Sigmoid colon (tissue), 7 donors: ENCODE measurements around the gene COL9A3. TPM values are rescaled to one million over a fixed set of nuclear protein-coding genes. Genes with fewer than 3 reads are reported as not detected.
A peak's percentile ranks its signal among the peaks of the same experiment; 100 is the strongest.

Experiments used
- DNase-seq: peaks from one replicate; pipeline ENCODE4 v3.0.0-alpha.2; 2019
- H3K27ac ChIP-seq, 4 donors: fragments of 200-600 bp; sonication (generic); one replicate each; pipeline ENCODE4 v1.5.1; 2016 to 2019; ENCODE audit warnings: mild to moderate bottlenecking in 1 of 4
- H3K27me3 ChIP-seq, 3 donors: fragments of 200-600 bp; sonication (generic); one replicate each; pipeline ENCODE4 v1.5.1; 2019; ENCODE audit warnings: mild to moderate bottlenecking in 1 of 3
- H3K36me3 ChIP-seq, 4 donors: fragments of 200-600 bp; sonication (generic); one replicate each; pipeline ENCODE4 v1.5.1; 2016 to 2019
- H3K4me1 ChIP-seq, 4 donors: fragments of 200-600 bp; sonication (generic); one replicate each; pipeline ENCODE4 v1.5.1; 2017 to 2019
- H3K4me3 ChIP-seq, 4 donors: fragments of 200-600 bp; sonication (generic); one replicate each; pipeline ENCODE4 v1.5.1; 2017 to 2019; ENCODE audit warnings: mild to moderate bottlenecking in 2 of 4, moderate library complexity in 1 of 4
- H3K9me3 ChIP-seq, 4 donors: fragments of 200-600 bp in 3 of 4; sonication (generic) in 3 of 4; one replicate each; pipeline versions ENCODE4 v1.5.1 to v1.6.1; 2013 to 2019
- EP300 ChIP-seq, 4 donors: sonication (generic); formaldehyde crosslinking; IDR thresholded peaks; one replicate each; pipeline ENCODE4 v1.6.1; 2017; ENCODE audit warnings: antibody characterized with exemption in 4 of 4
- POLR2A ChIP-seq, 2 donors: fragments of 450-650 bp; IDR thresholded peaks; one replicate each; pipeline ENCODE4 v1.6.1; 2016; ENCODE audit warnings: antibody characterized with exemption in 2 of 2, mild to moderate bottlenecking in 2 of 2, moderate library complexity in 2 of 2
- POLR2AphosphoS5 ChIP-seq, 4 donors: sonication (generic); formaldehyde crosslinking; IDR thresholded peaks; one replicate each; pipeline ENCODE4 v1.6.1; 2017; ENCODE audit warnings: antibody characterized with exemption in 4 of 4
- WGBS, 2 donors: extraction: QIAGEN DNeasy Blood & Tissue Kit; methylation state at CpG; one replicate each; pipeline ENCODE4 v1.1.7; 2013; 5-methylcytosine and 5-hydroxymethylcytosine counted together
- intact Hi-C: fragments of 100-400 bp; cut with DNase I; formaldehyde crosslinking; loops from one replicate; pipeline ENCODE4 v1.15.1; 2023
- polyA plus RNA-seq, 3 donors: library from polyadenylated mRNA; stranded (reverse); fragments of 200-250 nt; gene quantifications; one replicate each; pipeline ENCODE4 v1.2.3, GENCODE V29; 2013
- total RNA-seq, 4 donors: library from RNA; depleted of rRNA; stranded (reverse); fragments of >200 nt; gene quantifications; one replicate each; pipeline ENCODE4 v1.1.0, GENCODE V29; 2016
- TF ChIP-seq, protein P1 (sequence below), 4 experiments: fragments of 450-650 bp in 3 of 4; fragments of 200-600 bp in 1 of 4; IDR thresholded peaks; one replicate each; pipeline ENCODE4 v1.5.1; 2016 to 2019; ENCODE audit warnings: antibody characterized with exemption in 4 of 4, mild to moderate bottlenecking in 3 of 4, moderate library complexity in 2 of 4
- donor health status: healthy with polysubstance abuse.
- donor health status: Bipolar disorder and iron deficiency.
- donor health status: healthy.

Gene COL9A3
- total and polyA plus RNA-seq, 7 donors, result 1.8 to 20.8 (median 5.8) TPM

DNA sequence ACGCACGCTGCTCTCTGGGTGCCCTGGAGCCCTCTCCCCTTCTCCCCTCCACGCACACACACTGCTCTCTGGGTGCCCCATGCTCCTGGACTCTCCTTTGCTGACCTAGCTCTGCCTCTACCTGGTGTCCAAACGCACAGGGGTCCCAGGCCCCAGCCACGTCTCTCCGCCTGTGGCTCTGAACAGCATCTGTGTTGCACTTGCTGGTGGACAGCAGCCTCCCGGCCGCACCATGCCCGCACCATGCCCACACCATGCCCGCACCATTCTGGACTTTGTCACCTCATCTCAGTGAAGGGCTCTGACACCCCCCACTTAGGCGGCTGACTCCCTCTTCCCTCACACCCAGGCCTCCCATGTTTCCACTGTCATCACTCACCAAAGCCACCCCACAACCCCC, 23.0 kb downstream of the COL9A3 start:
- DNase-seq, result no peak
- TF ChIP-seq, protein P1, sequence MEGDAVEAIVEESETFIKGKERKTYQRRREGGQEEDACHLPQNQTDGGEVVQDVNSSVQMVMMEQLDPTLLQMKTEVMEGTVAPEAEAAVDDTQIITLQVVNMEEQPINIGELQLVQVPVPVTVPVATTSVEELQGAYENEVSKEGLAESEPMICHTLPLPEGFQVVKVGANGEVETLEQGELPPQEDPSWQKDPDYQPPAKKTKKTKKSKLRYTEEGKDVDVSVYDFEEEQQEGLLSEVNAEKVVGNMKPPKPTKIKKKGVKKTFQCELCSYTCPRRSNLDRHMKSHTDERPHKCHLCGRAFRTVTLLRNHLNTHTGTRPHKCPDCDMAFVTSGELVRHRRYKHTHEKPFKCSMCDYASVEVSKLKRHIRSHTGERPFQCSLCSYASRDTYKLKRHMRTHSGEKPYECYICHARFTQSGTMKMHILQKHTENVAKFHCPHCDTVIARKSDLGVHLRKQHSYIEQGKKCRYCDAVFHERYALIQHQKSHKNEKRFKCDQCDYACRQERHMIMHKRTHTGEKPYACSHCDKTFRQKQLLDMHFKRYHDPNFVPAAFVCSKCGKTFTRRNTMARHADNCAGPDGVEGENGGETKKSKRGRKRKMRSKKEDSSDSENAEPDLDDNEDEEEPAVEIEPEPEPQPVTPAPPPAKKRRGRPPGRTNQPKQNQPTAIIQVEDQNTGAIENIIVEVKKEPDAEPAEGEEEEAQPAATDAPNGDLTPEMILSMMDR (IDR thresholded peaks at IDR 0.05), result no peak
- no peak for TF ChIP-seq EP300 (IDR thresholded peaks at IDR 0.05)
- H3K36me3 ChIP-seq, result no peaks in the 10 kb centered on the region
- no peak overlapping the region for H3K27ac ChIP-seq
- peaks cover 0 to 35% (median 21%) of the 10 kb centered on the region in 3 donors for H3K27me3 ChIP-seq
- intact Hi-C loops, result no loop called here
- no peaks in the 10 kb centered on the region for H3K4me1 ChIP-seq
- no peak overlapping the region for H3K4me3 ChIP-seq
- no peaks in the 10 kb centered on the region for H3K9me3 ChIP-seq
- WGBS, 2 donors, result 86 to 94% methylated on average over 11 of the region's 11 CpGs

DNA sequence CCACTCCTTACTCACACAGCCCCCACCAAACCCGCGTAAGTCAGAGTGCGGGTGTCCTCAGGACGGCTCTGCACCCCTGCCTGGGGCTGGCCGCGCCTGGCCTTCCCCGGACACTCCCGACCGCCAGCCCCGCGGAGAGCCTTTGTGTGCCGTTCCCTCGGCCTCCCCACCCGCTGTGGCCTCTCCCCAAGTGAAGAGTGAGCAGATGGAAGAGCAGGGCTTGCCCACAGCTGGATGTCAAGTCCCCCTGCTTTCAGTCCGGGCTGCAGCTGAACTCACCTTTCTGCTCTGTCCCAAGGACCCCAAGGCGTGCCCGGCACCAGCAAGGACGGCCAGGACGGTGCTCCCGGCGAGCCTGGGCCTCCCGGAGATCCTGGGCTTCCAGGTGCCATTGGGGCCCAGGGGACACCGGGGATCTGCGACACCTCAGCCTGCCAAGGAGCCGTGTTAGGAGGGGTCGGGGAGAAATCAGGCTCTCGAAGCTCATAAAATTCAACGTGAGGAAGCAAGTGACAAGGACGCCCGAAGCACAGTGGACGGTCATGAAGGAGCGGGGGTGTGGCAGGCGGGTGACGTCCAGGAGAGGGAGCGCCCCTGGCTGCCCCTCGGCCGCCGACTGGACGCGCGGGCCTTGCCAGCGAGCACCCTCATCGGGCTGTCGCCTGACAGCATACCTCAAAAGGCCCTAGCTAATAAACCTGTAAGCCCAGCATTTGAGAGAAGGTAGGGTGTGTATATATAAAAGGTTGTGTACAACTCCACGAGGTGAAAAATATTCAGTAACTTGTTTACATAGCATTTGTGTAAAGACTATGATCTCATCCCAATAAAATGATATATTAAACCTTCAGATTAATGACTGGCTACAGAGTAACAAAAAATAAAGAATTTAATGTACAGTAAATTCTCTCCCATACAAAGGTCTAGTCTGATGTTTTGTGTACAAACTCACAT, 23.7 kb downstream of the COL9A3 start:
- Histone ChIP-seq H3K36me3 (peaks cover 0 to under 1% (median 0%) of the 10 kb centered on the region in 4 donors), H3K9me3 (no peaks in the 10 kb centered on the region), H3K27me3 (peaks cover 0 to 35% (median 21%) of the 10 kb centered on the region in 3 donors), H3K4me1 (no peaks in the 10 kb centered on the region), H3K27ac (no peak overlapping the region), H3K4me3 (no peak overlapping the region)
- intact Hi-C loops, result no loop called here
- no peak for DNase-seq
- WGBS, 2 donors, result 29 to 71% methylated on average over 45 of the region's 45 CpGs
- TF ChIP-seq POLR2A (IDR thresholded peaks at IDR 0.05), result no peak
- no peak for TF ChIP-seq EP300 (IDR thresholded peaks at IDR 0.05)
- TF ChIP-seq, protein P1 (IDR thresholded peaks at IDR 0.05), result no peak
- TF ChIP-seq POLR2AphosphoS5 (IDR thresholded peaks at IDR 0.05), result no peak

DNA sequence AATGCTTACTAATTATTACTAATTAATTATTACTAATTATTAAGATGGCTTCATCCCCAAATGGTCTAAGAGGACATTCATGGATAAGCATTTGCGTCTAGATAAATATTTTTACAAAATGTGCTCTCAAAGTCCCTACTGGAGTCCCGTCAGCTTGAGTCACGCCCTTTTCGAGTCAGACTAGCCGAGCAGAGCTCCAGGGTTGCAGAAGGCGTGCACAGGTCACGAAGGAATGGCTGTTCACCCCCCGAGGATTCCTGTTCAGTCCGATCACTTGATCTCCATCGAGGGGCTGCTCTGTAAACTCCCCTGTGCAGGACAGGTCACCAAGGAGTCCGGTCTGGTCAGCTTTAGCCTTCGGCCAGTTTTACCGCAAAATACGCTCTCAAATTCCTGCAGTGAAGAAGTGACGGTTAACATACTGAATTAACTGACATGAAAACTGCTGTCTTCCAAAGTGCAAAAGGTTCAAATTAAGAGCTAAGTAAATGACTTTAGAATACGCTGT, 24.9 kb downstream of the COL9A3 start:
- Histone ChIP-seq H3K9me3 (no peaks in the 10 kb centered on the region), H3K4me3 (no peak overlapping the region), H3K27me3 (peaks cover 0 to 28% (median 21%) of the 10 kb centered on the region in 3 donors), H3K4me1 (no peaks in the 10 kb centered on the region), H3K36me3 (peaks cover 0 to 2% (median 0%) of the 10 kb centered on the region in 4 donors), H3K27ac (no peak overlapping the region)
- 53 to 83% methylated on average over 16 of the region's 16 CpGs for WGBS, 2 donors
- TF ChIP-seq POLR2AphosphoS5 (IDR thresholded peaks at IDR 0.05), result no peak
- TF ChIP-seq EP300 (IDR thresholded peaks at IDR 0.05), result no peak
- TF ChIP-seq, protein P1 (IDR thresholded peaks at IDR 0.05), result no peak
- no peak for TF ChIP-seq POLR2A (IDR thresholded peaks at IDR 0.05)
- intact Hi-C loops, result no loop called here
- no peak for DNase-seq

DNA sequence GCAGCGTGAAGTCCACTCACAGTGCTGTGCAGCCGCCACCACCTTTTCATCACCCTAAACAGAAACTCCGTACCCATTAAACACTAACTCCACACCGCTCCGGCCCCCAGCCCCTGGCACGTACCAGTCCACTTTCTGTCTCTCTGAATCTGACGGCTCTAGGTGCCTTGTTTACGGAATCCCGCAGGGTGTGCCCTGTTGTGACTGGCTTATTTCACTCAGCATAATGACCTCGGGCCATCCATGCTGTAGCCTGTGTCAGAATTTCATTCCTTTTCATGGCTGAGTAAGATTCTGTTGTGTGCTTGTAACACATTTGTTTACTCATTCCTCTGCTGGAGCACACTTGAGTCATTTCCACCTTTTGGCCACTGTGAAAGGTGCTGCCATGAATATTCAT, 26.8 kb downstream of the COL9A3 start:
- Histone ChIP-seq H3K27ac (no peak overlapping the region), H3K4me3 (no peak overlapping the region), H3K9me3 (no peaks in the 10 kb centered on the region), H3K36me3 (peaks cover 0 to 2% (median 0%) of the 10 kb centered on the region in 4 donors), H3K27me3 (peaks cover 0 to 19% (median 13%) of the 10 kb centered on the region in 3 donors), H3K4me1 (no peaks in the 10 kb centered on the region)
- TF ChIP-seq POLR2A (IDR thresholded peaks at IDR 0.05) (no peak), EP300 (IDR thresholded peaks at IDR 0.05) (no peak), POLR2AphosphoS5 (IDR thresholded peaks at IDR 0.05) (no peak)
- TF ChIP-seq, protein P1 (IDR thresholded peaks at IDR 0.05), result no peak
- DNase-seq, result peak; percentile 44
- intact Hi-C loops, result no loop called here
- 95 to 96% methylated on average over 10 of the region's 10 CpGs for WGBS, 2 donors
